ENCODE measurements around the gene TMEM74B. TPM values are rescaled to one million over a fixed set of nuclear protein-coding genes. Genes with fewer than 3 reads are reported as not detected.
"Not testable (repeated sequence)": the region's sequence is repeated elsewhere in the genome, so short reads cannot be mapped to it uniquely, and the experiment has no call there.

Gene TMEM74B
- total RNA-seq, 1 donor from 2014 or later, result 7.1 TPM

DNA sequence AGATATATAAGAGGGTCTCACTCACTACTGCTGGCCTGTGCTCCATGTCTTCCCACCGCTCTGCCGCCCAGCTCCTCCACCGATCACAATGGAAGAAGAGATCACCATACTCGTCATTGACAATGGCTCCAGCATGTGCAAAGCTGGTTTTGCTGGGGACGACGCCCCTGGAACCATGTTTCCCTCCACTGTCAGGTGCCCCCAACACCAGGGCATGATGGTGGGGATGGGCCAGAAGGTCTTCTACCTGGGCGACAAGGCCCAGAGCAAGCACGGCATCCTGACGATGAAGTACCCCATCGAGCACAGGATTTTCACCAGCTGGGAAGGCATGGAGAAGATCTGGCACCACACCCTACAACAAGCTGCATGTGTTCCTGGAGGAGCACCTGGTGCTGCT, 24.3 kb downstream of the TMEM74B start:
- ATAC-seq (no peak), DNase-seq (ENCODE audit: low spot score) (no peak)
- intact Hi-C loops (cut with DNase I), result no loop called here

DNA sequence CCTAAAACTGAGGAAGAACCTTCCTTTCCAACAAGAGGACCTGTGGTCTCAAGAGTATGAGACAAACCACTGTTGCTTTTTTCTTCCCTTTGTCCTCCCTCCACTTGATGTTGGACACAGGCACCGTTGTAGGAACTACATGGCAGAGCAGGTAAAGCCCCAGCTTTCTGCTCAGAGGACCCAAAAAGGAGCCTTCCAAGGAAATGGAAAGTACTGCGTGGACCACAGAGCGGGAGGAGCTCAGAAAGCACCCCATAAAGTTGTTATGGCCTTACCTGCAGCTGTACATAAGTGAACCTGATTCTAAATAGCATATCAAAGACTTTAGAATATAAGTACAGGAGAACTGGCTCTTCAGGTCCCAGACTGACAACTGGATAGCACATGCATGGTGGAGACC, 29.4 kb downstream of the TMEM74B start:
- ATAC-seq (no peak), DNase-seq (ENCODE audit: low spot score) (no peak)
- intact Hi-C loops (cut with DNase I), result loop anchor here (10.0 kb wide), 1 partner anchor 609 kb away; no protein-coding TSS in a partner anchor

DNA sequence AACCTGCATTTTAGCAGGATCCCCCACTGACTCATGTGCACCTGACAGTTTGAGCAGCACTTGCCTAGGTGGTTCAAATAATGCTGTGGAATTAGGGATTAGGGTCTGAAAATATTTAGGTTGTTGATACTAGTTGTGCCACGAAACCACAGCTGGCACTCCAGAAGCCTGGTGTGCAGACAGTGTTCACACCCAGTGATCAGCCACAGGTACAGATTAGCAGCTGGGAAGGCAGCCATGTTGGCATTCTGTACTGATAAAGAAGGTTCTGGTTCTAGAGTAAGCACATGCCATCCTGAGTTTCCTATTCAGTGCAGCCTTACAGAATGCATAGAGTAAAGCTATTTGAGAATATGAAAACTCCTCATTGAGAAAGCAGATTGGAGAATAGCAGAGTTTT, 30.1 kb downstream of the TMEM74B start:
- intact Hi-C loops (cut with DNase I), result loop anchor here (10.0 kb wide), 1 partner anchor 610 kb away; no protein-coding TSS in a partner anchor
- DNase-seq (ENCODE audit: low spot score) (no peak), ATAC-seq (no peak)

DNA sequence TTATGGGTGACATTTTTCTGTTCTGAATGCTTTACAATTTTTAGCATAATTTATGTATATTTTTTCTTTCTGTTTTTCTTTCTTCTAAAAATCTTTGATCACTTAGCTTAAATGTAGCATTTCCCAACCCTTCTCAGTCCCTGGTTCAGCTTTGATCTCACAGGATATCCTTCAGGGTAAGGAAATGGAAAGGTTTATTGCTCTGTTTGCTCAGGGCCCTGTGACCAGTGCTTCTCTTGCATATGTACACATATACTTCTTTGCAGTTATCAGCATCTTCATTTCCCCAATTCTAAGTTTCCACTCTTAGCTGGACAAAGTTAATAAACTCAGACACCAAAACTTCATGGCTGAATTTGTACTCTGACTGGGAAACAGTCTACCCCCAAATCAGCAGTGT, 30.6 kb downstream of the TMEM74B start:
- ATAC-seq (no peak), DNase-seq (ENCODE audit: low spot score) (no peak)
- intact Hi-C loops (cut with DNase I), result loop anchor here (10.0 kb wide), 1 partner anchor 611 kb away; no protein-coding TSS in a partner anchor

DNA sequence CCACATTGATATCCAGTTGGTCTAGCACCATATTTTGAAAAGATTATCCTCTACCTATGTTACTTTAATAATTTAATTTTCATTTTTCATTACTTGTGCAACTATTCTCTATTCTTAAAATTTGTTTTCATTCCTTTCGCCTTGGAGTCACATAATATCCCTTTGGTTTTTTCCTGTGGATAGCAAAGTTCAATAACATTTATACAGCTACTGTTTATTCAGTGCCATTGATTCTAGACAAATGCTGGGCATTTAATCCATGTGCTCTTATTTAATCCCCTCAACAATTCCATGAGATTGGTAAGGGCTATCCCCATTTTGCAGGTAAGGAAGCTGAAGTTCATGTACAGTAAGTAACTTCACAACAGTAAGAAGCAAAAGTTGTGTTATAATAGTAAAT, 33.8 kb downstream of the TMEM74B start:
- ATAC-seq, result no peak
- intact Hi-C loops (cut with DNase I), result loop anchor here (10.0 kb wide), 1 partner anchor 614 kb away; no protein-coding TSS in a partner anchor
- no peak for DNase-seq (ENCODE audit: low spot score)

DNA sequence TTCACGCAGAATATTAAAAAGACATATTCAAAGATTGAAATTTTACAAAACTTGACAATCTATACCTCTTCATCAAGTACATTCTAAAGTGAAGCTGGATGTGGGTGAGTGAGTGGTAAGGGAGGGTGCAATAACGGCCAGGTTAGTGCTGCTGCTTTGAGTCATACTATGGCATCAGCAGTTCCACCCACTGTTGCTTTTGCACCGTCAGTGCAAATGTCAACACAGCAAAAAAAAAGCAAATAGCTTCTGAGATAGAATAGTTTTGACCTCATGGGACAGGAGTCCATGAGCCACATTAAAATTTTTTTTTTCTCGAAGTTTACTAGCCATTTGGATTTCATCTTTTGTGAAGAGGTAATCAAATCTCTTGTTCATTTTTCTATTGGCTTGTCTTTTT, 34.6 kb downstream of the TMEM74B start:
- intact Hi-C loops (cut with DNase I), result loop anchor here (10.0 kb wide), 1 partner anchor 615 kb away; no protein-coding TSS in a partner anchor
- DNase-seq (ENCODE audit: low spot score) (no peak), ATAC-seq (no peak)

DNA sequence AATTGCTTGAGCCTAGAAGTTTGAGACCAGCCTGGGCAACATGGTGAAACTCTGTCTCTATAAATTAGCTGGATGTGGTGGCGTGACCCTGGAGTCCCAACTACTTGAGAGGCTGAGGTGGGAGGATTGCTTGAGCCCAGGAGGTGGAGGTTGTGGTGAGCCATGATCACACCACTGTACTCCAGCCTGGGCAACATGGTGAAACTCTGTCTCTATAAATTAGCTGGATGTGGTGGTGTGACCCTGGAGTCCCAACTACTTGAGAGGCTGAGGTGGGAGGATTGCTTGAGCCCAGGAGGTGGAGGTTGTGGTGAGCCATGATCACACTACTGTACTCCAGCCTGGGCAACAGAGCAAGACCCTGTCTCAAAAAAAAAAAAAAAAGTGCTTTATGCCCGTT, 35.0 kb downstream of the TMEM74B start:
- intact Hi-C loops (cut with DNase I), result loop anchor here (10.0 kb wide), 1 partner anchor 615 kb away; no protein-coding TSS in a partner anchor
- not testable (repeated sequence) for DNase-seq (ENCODE audit: low spot score); ATAC-seq

DNA sequence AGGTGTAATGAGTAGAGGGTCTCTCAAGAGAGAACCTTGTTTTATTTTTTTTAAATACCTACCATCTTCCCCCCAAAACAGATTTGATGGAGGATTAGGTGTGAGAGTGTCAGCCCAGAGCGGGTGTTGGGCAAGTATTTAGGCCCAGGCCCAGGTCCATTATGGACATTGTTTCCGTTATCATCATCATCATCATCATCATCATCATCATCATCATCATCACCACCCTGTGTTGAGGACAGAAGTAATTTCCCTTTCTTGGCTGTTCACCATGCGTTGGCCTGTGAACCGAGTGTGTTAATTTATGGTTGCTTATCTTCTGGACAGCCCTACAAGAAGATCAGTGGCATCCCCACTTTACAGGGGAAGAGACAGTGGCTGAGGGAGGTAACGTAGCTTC, 37.8 kb downstream of the TMEM74B start:
- no peak for DNase-seq (ENCODE audit: low spot score)
- intact Hi-C loops (cut with DNase I), result no loop called here

DNA sequence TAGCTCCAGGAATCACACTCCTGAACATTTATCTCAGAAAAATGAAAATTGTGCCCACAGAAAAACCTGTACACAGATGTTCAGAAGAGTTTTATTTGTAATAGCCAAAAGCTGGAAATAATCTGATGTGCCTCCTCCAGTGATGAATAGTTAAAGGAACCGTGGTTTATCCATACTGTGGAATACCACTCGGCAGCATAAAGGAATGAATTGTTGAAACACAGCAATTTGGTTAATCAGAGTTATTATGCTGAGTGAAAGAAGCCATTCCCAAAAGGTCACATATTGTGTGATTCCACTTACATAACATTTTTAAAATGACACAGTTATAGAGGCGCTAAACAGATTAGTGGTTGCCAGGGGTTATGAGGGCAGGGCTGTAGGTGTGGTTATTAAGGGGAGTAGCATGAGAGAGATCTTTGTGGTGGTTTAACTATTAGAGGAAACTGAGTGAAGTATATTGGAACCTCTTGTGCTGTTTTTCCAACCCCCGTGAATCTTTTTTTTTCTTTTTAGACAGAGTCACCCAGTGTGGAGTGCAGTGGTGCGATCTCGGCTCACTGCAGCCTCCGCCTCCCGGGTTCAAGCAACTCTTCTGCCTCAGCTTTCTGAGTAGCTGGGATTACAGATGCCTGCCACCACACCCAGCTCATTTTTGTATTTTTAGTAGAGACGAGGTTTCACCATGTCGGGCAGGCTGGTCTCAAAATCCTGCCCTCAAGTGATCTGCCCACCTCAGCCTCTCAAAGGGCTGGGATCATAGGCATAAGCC, 40.2 kb downstream of the TMEM74B start:
- peak; percentile 64 for ATAC-seq
- intact Hi-C loops (cut with DNase I), result no loop called here
- DNase-seq (ENCODE audit: low spot score), result no peak

More for the DNA sequence above, 37.8 kb downstream of the TMEM74B start:
- no peak for ATAC-seq

DNA sequence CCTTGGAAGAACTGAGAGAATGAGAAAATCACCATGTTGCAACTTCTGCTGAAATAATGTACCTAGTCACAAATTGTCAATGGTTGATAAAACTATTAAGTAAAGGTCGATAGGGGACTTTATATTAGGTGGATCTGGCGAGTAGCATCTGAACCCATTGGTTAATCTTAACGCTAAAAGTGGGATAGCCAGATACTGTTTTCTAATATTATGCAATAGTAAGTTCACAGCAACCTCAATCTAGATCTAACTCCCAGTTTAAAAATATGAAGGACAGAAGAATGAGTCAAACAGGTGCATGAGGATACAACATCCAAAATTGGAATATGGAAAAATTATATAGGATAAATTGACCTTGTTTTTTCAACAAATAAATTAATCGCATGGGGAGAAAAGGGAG, 47.5 kb downstream of the TMEM74B start:
- intact Hi-C loops (cut with DNase I), result no loop called here
- no peak for DNase-seq (ENCODE audit: low spot score)
- no peak for ATAC-seq

DNA sequence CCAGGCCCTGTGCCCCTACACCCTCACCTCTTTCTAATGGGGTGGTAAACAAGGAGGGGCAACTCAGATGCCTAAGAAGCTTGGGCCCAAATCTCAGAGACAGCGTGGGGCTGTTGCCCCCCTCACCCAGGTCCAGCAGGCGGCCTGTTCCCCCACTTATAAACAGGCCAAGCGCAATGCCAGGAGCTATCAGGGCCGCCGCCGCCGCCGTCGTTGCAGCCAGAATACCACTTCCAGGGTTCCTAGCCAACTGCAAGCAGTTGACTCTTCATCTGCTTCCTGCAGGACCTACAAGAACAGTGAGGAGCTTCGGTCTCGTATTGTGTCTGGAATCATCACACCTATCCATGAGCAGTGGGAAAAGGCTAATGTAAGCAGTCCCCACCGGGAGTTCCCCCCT, 49.9 kb downstream of the TMEM74B start:
- intact Hi-C loops (cut with DNase I), result no loop called here
- no peak for ATAC-seq
- DNase-seq (ENCODE audit: low spot score), result no peak

DNA sequence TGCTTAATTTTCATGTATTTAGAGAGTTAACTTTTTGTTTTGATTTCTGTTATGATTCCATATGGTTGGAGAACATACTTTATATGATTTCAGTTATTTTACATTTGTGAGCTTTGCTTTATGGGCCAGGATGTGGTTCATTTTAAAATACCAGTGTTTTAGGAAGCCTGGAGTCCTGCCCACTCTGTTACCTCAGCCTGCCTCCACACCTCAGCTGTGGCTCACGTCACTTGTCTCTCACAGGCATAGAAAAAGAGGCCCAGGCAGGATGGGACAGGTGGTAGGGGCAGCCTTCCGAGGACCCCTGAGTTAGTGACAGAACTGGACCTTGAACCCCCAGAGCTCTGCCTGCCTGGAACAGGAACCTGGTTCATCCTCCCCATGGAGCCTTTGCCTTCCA, 50.4 kb downstream of the TMEM74B start:
- ATAC-seq, result no peak
- intact Hi-C loops (cut with DNase I), result no loop called here

DNA sequence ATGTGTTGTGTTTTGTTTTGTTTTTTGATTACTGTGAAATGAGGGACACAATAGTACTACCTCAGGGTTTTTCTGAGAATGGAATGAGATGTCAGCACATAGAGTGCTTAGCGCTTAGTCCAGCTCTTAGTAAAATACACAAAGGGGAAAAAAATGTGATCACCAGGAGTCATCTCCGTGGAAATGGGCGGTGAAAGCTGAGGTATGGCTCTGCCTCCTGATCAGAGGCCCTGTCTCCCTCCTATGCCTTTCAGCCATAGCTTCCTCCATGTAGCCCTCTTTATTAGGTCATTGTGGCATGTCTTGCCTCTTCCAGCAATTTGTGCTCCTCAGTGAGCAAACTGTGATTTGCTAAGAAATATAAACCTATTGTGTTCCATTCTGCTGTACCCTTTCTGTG, 53.4 kb downstream of the TMEM74B start:
- ATAC-seq (no peak), DNase-seq (ENCODE audit: low spot score) (no peak)
- intact Hi-C loops (cut with DNase I), result no loop called here

More for the DNA sequence above, 50.4 kb downstream of the TMEM74B start:
- no peak for DNase-seq (ENCODE audit: low spot score)

DNA sequence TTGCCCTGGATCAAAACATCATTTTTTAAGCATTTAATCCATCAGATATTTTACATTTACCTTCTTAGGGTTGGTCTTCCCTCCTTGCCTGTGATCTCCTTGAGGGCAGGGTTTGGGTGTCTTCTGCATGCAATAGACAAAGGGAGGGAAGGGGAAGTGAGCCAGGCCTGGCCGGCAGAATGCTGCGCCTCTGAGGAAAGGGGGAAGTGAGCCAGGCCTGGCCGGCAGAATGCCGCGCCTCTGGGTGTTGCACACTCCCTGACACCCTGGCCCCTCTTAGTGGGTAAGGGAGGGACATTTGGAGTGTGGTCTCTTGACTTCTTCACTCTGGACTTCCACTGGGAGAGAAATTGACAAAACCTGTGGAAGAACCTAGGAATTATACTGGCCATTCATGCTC, 53.9 kb downstream of the TMEM74B start:
- intact Hi-C loops (cut with DNase I), result no loop called here

More for the DNA sequence above, 53.9 kb downstream of the TMEM74B start:
- peak; percentile 67 for ATAC-seq
- DNase-seq (ENCODE audit: low spot score), result no peak

Other genes with a start within 250 kb of the TMEM74B start
- gene RSPO4, start 182.7 kb downstream of the TMEM74B start, total RNA-seq, result 0.94 TPM
- 187 TPM for gene PSMF1, start 66.4 kb downstream of the TMEM74B start, total RNA-seq
- gene C20orf202, start 18.5 kb upstream of the TMEM74B start, total RNA-seq, result 0.80 TPM
- not detected for gene RAD21L1, start 41.1 kb upstream of the TMEM74B start, total RNA-seq
- gene SNPH, start 81.3 kb upstream of the TMEM74B start, total RNA-seq, result 4.9 TPM
- 5.9 TPM for gene SDCBP2, start 144.2 kb upstream of the TMEM74B start, total RNA-seq
- 242 TPM for gene FKBP1A, start 208.1 kb upstream of the TMEM74B start, total RNA-seq

Measured in sciatic nerve (tissue), 2 donors.